HTR-8/SVneo (cell line): ENCODE data around the gene MBNL1.
"Not testable (repeated sequence)": the region's sequence is repeated elsewhere in the genome, so short reads cannot be mapped to it uniquely, and the experiment has no call there.

ENCODE experiments used
- DNase-seq: peaks from one replicate; pipeline ENCODE4 v3.0.0; 2011; ENCODE audit warnings: low spot score, mixed read lengths; ENCODE audit not compliant: insufficient read length
- FAIRE-seq: peaks from 2 replicates; lab custom pipeline; 2011; peaks lifted over from hg19 to GRCh38; lab: Jason Lieb, UNC

The MBNL1 gene

GRCh38 chr3:152390647-152391046 is 121.9 kb downstream of the MBNL1 start:
- FAIRE-seq: no peak

DNA sequence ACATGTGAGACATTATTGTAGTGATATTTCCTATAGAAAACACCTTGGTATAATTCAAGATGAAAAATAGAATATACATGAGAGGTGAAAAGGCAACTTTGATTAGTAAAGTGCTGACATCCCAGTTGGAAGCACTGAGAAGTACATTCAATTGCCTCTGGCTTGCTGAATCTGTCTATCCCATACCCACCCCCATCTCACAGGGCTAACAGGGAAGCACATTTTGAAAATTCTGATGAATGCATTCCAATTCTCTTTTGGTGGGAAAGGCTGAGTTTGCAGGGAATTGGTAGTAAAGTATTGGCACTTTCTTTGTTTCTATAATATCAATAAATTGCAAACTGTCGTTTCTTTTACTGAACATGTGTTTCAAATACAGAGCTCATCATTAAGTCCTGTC is 122.9 kb downstream of the MBNL1 start:
- DNase-seq (no peak), FAIRE-seq (no peak)

More at GRCh38 chr3:152390647-152391046, 121.9 kb downstream of the MBNL1 start:
- no peak for DNase-seq

- no peak for FAIRE-seq
- no peak for DNase-seq
These were observed 123.6 kb downstream of the MBNL1 start for GRCh38 chr3:152392272-152392880.

- FAIRE-seq: no peak
- DNase-seq: no peak
These were observed 125.5 kb downstream of the MBNL1 start for GRCh38 chr3:152394246-152394645.

DNA sequence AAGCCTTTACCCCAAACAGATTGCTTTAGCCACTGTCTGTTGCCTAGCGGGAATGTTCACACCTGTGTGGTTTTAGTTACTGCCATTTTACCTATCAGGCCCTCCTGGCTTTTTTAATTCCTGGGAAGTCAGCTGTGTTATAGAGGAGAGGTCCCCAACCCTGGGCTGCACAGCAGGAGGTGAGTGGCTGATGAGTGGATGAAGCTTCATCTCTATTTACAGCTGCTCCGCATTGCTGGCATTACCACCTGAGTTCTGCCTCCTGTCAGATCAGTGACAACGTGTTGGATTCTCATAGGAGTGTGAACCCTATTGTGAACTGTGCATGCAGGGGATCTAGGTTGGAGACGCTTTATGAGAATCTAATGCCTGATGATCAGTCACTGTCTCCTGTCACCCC is 127.0 kb downstream of the MBNL1 start:
- DNase-seq (no peak), FAIRE-seq (no peak)

DNA sequence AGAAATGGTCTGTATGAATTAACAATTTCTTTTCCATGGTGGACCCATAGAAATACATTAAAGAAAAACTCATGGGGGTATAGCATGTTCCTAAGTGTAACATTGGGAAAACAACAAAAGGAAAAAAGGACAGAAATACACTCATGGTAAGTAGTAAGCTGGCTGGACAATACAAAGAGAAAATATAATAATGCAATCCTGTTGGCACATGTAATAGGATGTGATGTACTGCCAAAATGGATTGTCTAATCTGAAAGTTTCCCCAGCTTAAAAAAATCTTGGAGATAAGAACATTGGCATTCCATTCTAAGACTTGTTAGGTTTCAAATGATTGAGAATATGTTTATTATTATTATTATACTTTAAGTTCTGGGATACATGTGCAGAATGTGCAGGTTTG is 128.1 kb downstream of the MBNL1 start:
- DNase-seq (no peak), FAIRE-seq (no peak)

DNA sequence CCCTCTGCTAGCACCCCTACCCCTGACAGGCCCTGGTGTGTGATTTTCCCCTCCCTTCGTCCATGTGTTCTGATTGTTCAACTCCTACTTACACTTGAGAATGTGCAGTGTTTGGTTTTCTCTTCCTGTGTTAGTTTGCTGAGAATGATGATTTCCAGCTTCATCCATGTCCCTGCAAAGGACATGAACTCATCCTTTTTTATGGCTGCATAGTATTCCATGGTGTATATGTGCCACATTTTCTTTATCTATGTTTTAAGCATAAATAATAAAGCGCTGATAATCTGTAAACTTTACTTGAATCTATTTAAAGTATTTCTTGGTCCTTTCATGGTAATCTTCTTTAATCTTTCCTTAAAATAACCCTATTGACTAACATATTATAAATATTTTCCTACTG is 128.6 kb downstream of the MBNL1 start:
- FAIRE-seq, DNase-seq: not testable (repeated sequence)

- DNase-seq: no peak
- FAIRE-seq: no peak
These were observed 129.8 kb downstream of the MBNL1 start for GRCh38 chr3:152398495-152398894.

GRCh38 chr3:152399374-152399773 is 130.6 kb downstream of the MBNL1 start:
- DNase-seq (no peak), FAIRE-seq (no peak)

GRCh38 chr3:152400887-152401286 is 132.2 kb downstream of the MBNL1 start:
- FAIRE-seq: no peak
- DNase-seq: peak; percentile 5

DNA sequence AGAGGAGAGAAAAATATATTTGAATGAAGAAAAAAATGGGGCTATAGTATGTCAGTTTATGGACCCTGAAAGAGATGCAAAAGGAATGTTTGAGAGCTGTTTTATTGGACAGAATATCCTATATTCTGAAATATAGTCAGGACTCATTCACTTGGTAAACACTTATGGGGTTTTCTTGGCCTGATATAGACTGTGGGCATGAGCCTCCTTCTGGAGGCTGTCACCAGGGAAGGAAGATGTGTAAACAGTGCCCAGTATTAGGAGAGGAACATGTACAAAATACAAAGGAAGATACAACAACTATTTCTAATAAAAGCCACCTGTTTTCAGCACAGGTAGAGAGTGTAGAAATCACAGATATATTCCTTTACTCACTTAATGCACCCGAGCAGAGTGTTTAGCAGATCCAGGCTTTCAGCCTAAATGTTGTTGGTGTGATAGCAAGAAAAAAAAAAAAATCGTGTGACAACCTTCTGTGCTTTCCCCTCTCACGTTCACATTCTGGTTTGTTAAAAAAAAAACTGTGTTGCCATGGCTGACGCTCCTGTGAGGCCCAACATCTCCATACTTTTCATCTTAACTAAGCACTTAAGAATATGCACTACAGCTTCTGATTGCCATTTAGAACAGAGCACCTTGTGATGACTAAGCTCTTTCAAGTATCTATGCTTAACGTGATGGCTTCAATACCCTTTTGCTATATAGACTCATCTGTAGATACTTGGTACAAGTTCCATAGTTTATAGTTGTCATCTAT is 134.1 kb downstream of the MBNL1 start:
- DNase-seq (no peak), FAIRE-seq (no peak)

GRCh38 chr3:152403632-152404066 is 134.9 kb downstream of the MBNL1 start:
- FAIRE-seq: no peak
- no peak for DNase-seq

- no peak for FAIRE-seq
- no peak for DNase-seq
These were observed 136.2 kb downstream of the MBNL1 start for GRCh38 chr3:152404976-152405375.

DNA sequence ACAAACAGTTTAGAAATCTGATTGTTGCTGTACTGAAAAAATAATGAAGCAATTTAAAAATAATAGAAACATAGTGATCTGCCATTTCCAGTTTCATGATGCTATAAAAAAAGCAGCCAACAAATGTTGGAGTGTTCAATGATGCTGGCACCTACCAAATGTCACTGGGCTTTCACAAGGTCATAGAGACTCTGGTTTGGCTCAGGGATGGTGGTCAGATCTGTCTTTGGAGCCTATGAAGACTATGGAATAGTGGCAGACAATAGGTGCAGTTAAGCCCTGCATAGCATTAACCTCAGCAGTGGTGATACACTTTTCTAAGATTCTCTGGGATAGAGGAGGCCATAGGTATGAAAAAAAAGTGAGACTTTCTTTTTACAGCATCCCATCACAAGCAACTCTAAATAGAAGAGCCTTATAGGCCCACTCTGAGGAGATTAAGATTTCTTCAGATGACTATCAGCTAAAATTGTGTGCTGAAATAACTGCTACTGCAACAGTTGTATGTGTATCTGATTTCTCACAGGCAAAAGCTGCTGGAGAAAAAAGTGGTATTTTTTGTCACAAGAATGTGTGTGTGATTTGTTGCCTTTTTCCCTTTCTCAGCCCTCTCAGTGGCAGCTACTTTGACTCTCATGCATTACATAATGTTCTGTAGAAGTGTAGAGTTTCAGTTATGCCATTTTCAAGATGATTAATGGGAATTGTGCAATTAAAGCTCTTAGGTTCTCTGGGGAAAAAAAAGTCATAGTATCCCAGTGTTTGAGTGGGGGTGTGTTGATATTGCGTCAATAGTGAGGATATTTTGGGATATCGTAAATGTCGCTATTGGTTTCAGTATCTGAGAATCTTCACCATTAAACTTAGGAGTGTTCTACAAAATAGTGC is 137.4 kb downstream of the MBNL1 start:
- peak; percentile 69 for DNase-seq

DNA sequence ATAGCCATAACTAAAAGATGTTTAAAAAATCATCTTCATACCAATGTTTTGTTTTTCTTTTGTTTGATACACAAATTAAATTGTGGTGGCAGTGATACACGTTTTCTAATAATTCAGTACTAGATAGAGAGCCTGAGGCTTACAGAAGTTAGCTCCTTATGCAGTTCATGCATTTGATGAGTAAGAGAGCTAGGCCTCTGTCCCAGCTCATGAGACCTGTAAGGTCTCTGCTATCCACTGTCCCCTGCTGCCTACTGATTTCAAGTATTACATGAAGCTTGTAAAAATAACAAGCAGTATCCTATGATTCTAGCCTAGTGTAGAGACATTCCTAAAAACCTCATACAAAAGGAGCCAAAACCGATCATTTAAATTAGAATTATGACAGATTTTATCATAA is 144.5 kb downstream of the MBNL1 start:
- no peak for DNase-seq
- no peak for FAIRE-seq

More for the DNA sequence above, 137.4 kb downstream of the MBNL1 start:
- FAIRE-seq: peak; percentile 31

DNA sequence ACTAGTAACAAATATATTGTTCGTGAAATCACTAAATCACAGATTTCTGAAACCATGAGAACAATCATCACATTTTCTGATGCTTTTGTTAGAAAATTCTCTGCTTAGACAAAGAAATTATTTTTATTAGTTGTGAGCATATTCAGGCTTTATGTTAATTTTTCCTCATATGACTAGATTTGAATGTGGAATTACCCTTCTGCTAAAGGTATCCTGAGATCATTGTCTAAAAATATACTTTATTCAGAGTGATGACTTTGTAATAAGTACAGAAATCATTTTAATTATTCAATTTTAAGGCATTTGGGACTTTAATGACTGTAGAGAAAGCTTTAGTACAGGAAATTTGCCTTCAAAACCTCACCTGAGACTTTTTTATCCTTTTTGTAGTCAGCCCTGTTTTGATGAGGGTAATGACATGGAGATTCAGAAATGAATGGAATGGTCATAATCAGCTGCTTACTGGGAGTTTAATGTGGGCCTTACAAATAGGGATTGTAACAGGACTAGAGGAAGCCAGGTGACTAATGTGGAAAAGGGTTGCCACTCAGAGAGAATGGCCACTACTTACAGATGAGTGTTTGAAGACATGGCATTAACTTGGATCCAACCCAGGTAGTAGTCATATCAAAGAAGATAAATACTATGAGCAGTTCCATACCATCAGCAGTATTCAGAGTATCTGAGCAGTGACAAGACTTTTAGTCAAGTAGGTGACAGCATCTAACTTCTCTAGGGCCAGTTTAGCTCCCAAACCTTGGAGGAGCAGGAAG is 148.3 kb downstream of the MBNL1 start:
- FAIRE-seq: no peak
- no peak for DNase-seq

DNA sequence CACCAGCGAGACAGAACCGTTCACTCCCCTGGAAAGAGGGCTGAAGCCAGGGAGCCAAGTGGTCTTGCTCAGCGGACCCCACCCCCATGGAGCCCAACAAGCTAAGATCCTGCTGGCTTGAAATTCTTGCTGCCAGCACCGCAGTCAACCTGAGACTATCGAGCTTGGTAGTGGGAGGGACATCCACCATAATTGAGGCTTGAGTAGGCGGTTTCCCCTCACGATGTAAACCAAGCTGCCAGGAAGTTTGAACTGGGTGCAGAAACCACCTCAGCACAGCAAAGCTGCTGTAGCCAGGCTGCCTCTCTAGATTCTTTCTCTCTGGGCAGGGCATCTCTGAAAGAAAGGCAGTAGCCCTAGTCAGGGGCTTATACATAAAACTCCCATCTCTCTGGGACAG is 151.0 kb downstream of the MBNL1 start:
- DNase-seq (no peak), FAIRE-seq (no peak)

DNA sequence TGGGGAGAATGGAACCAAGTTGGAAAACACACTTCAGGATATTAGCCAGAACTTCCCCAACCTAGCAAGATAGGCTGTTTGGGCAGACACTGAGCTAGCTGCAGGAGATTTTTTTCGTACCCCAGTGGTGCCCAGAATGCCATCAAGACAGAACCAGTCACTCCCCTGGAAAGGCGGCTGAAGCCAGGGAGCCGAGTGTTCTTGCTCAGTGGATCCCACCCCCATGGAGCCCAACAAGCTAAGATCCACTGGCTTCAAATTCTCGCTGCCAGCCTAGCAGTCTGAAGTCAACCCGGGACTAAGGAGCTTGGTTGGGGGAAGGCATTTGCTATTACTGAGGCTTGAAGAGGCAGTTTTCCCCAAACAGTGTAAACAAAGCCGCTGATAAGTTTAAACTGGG is 152.4 kb downstream of the MBNL1 start:
- FAIRE-seq (no peak), DNase-seq (no peak)

DNA sequence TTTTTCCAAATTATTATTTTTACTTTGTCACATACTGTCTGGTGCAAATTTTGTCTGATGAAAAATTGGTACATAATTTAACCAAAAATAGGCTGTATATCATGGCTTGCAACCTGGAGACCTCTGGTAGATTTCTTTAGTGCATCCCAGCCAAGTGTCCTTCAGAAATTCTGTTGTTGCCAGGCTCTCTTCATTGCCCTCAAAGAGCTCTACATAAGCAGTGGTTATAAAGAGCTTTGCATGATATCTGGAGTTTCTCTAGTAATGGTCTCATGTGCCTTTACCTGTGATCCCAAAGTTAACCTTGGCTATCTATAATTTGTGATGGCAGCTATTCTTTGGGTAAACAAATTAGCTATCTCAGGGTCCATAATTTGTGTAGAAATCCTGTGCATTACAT is 157.7 kb downstream of the MBNL1 start:
- FAIRE-seq: no peak
- no peak for DNase-seq

- FAIRE-seq (no peak), DNase-seq (no peak)
These were observed 159.8 kb downstream of the MBNL1 start for GRCh38 chr3:152428577-152428976.
